GM20431 (cell line): Measurements from ENCODE around the gene NCEH1.
"Not testable (repeated sequence)": the region's sequence is repeated elsewhere in the genome, so short reads cannot be mapped to it uniquely, and the experiment has no call there.

ENCODE experiments used
- in situ Hi-C: fragments of 300-500 bp; cut with MseI, MboI; formaldehyde crosslinking; loops from one replicate; pipeline ENCODE4 v1.15.0; 2020; ENCODE audit warnings: low sequenced_read_pairs; ENCODE audit not compliant: unreplicated experiment

The NCEH1 gene

DNA sequence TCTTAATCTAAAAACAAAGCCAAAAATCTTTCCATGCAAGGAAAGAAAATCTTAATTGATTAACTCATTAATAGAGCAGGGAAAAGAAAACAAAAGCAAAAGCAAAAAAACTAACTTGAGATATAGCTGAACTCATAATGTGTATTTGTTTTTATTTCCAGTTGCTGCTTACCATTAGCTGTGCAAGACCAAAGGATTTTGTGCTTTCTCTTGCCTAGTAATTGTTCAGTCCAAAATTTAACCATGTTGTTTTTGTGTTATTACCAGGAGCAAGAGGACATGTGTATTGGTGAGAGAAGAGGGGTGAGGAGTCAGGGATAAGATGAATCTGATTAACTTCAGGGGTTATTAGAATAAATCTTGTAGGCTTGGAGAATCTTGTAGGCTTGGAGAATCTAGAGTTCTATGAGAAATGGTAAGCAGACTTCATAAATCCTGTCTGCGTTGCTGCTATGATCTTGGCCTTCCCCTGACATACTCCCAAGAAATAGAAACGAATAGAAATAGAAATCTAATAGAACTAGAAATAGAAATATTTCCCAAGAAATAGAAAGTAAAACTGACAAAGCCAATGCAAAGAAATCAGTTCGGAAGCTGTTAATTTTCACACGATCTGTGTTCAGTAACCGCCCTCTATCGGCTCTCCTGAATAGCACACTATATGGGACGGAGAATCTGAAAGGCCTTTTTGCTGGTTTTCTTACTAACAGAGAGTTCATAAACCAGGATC, 115.0 kb downstream of the NCEH1 start:
- in situ Hi-C loops: no loop called here

GRCh38 chr3:172594900-172595663, 115.8 kb downstream of the NCEH1 start:
- in situ Hi-C loops: not testable (repeated sequence)

DNA sequence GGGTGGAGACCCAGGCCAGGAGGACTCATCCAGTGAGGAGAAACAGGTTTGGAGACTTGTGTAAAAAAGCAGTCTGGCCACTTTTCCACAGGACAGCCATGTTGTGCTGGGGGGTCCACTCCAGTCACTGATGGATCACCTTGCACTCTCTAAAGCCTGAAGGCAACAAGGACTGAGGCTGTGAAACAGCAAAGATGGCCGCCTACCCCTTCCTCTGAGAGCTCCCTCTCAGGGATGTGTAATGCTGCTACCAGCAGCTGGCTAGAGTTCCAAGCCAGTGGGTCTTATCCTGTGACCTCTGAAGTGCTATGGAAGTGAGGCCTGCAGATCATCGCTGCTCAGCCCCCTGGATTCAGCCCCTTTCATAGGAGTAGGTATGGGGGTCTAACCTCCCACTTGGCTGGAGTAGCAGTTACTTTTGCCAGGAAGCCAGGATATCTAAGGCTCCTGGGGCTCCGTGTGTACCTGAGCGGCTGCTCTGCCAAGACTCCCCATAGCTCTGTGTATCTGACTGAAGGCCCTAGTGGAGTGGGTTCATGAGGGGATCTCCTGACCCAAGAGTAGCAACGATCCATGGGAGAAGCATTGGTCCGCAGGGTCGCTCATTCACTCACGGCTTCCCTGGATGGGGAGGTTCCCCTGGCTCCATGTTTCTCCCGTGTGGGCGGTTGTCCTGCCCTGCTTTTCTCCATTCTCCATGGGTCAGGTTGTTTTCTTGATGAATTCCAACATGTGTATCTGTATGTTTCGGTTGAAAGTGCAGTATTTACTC, 117.8 kb downstream of the NCEH1 start:
- in situ Hi-C loops: no loop called here

- in situ Hi-C loops: no loop called here
These were observed 118.7 kb downstream of the NCEH1 start for GRCh38 chr3:172591876-172592771.

DNA sequence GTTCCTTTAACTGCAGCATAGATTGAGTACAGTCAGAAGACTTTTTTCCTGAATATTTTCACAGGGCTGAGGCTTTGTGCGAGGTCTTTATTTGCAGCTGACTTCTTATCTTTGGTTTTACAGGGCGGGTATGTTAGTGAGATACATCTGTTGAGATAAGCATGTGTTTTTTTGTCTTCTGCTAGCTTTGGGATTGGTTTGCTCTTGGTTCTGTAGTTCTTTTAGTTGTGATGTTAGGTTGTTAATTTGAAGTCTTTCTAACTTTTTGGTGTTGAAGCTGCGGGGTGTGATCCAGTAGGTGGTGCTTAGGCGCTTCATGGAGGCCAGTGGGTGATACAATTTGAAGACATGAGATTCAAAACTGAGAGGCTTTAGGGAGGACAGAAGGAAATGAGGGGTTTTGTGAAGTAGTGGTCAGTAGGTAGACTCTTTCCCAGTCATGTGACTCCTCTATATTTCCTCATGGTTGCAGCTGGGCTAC, 119.7 kb downstream of the NCEH1 start:
- in situ Hi-C loops: no loop called here

- in situ Hi-C loops: no loop called here
These were observed 124.4 kb downstream of the NCEH1 start for GRCh38 chr3:172586436-172586835.

- in situ Hi-C loops: no loop called here
These were observed 124.9 kb downstream of the NCEH1 start for GRCh38 chr3:172585954-172586353.

GRCh38 chr3:172582712-172583111, 128.2 kb downstream of the NCEH1 start:
- in situ Hi-C loops: no loop called here

GRCh38 chr3:172581757-172582166, 129.1 kb downstream of the NCEH1 start:
- in situ Hi-C loops: no loop called here

GRCh38 chr3:172580680-172581401, 130.0 kb downstream of the NCEH1 start:
- in situ Hi-C loops: no loop called here
